SK-N-SH (cell line): ENCODE measurements around the gene TTC23. TPM values are rescaled to one million over a fixed set of nuclear protein-coding genes. Genes with fewer than 3 reads are reported as not detected.

Experiments used
- CTCF ChIA-PET: fragments of 300-600, 350-600 bp; formaldehyde crosslinking; extraction: SDS; loops from one replicate; lab custom pipeline; 2021; lab: Yijun Ruan, JAX
- POLR2A ChIA-PET: fragments of 350-600 bp; sonication (Branson Sonifier 250); formaldehyde crosslinking; extraction: SDS; loops from one replicate; lab custom pipeline; 2020; ENCODE audit warnings: antibody characterized with exemption, inconsistent platforms; lab: Yijun Ruan, JAX
- DNase-seq: peaks from one replicate; pipeline ENCODE4 v3.0.0; 2012
- H2AFZ ChIP-seq: fragments of 200-600 bp; sonication (generic); 2 replicates; pipeline ENCODE4 v1.8.1; 2016; ENCODE audit warnings: antibody characterized with exemption, mild to moderate bottlenecking, low read depth
- H3F3A ChIP-seq: fragments of 200-600 bp; sonication (generic); replicated peaks from 2 replicates; pipeline ENCODE3; 2016; ENCODE audit warnings: antibody characterized with exemption, mild to moderate bottlenecking; ENCODE audit not compliant: insufficient read depth
- H3K27ac ChIP-seq, 2 experiments: fragments of 200-500 bp in 1 of 2; fragments of 200-600 bp in 1 of 2; sonication (Bioruptor generic) in 1 of 2; sonication (generic), shearing (Covaris generic) in 1 of 2; 2 replicates each; pipeline versions ENCODE4 v1.5.1 to v1.6.1; 2014 to 2016; ENCODE audit warnings: low read depth in 2 of 2, inconsistent platforms in 1 of 2, low read length in 1 of 2, mild to moderate bottlenecking in 1 of 2, mixed read lengths in 1 of 2
- H3K27me3 ChIP-seq: fragments of 200-600 bp; sonication (generic), shearing (Covaris generic); 2 replicates; pipeline ENCODE4 v1.6.1; 2016; ENCODE audit warnings: mixed run types; ENCODE audit not compliant: insufficient read depth
- H3K36me3 ChIP-seq, 2 experiments: fragments of 200-500 bp in 1 of 2; fragments of 200-600 bp in 1 of 2; sonication (Bioruptor generic) in 1 of 2; sonication (generic) in 1 of 2; replicated peaks in 1 of 2; 2 replicates each; pipeline versions ENCODE3 to v1.5.1; 2014 to 2016; ENCODE audit warnings: low read length in 1 of 2, mild to moderate bottlenecking in 1 of 2; ENCODE audit not compliant: insufficient read depth in 2 of 2, control insufficient read depth in 1 of 2
- H3K4me1 ChIP-seq, 2 experiments: fragments of 200-500 bp in 1 of 2; fragments of 200-600 bp in 1 of 2; sonication (Bioruptor generic) in 1 of 2; sonication (generic), shearing (Covaris generic) in 1 of 2; 2 replicates each; pipeline versions ENCODE4 v1.5.1 to v1.6.1; 2014 to 2016; ENCODE audit warnings: low read depth in 1 of 2, low read length in 1 of 2, mixed run types in 1 of 2; ENCODE audit not compliant: insufficient read depth in 2 of 2, control insufficient read depth in 1 of 2
- H3K4me2 ChIP-seq: fragments of 200-600 bp; sonication (generic), shearing (Covaris generic); 2 replicates; pipeline ENCODE4 v1.6.1; 2017; ENCODE audit warnings: mixed run types
- H3K4me3 ChIP-seq, 2 experiments: fragments of 200-500 bp in 1 of 2; fragments of 200-600 bp in 1 of 2; sonication (Bioruptor generic) in 1 of 2; sonication (generic), shearing (Covaris generic) in 1 of 2; 2 replicates each; pipeline versions ENCODE4 v1.5.1 to v1.8.1; 2014 to 2016; ENCODE audit warnings: low read depth in 2 of 2, inconsistent platforms in 1 of 2, low read length in 1 of 2, mild to moderate bottlenecking in 1 of 2, mixed read lengths in 1 of 2, moderate library complexity in 1 of 2
- H3K79me2 ChIP-seq: fragments of 200-600 bp; sonication (generic); 2 replicates; pipeline ENCODE4 v1.8.1; 2017; ENCODE audit warnings: mild to moderate bottlenecking; ENCODE audit not compliant: insufficient read depth
- H3K9ac ChIP-seq: fragments of 200-600 bp; sonication (generic); 2 replicates; pipeline ENCODE4 v1.6.1; 2017; ENCODE audit warnings: mixed run types
- H3K9me2 ChIP-seq: fragments of 200-600 bp; sonication (generic); 2 replicates; pipeline ENCODE4 v1.6.1; 2017; ENCODE audit warnings: mixed run types
- H3K9me3 ChIP-seq: fragments of 200-600 bp; sonication (generic); 2 replicates; pipeline ENCODE4 v1.6.1; 2017; ENCODE audit warnings: mixed run types, mild to moderate bottlenecking, moderate library complexity
- H4K20me1 ChIP-seq: fragments of 200-600 bp; sonication (generic); 2 replicates; pipeline ENCODE4 v1.6.1; 2017; ENCODE audit warnings: mild to moderate bottlenecking, mixed run types; ENCODE audit not compliant: insufficient read depth
- CHD2 ChIP-seq: fragments of 150-350 bp; IDR thresholded peaks from 2 replicates; pipeline ENCODE4 v1.6.1; 2018; ENCODE audit warnings: low read length; ENCODE audit not compliant: partially characterized antibody
- FOXJ3 ChIP-seq: sonication (generic); formaldehyde crosslinking; IDR thresholded peaks from 2 replicates; pipeline ENCODE4 v1.5.1; 2020; ENCODE audit warnings: mild to moderate bottlenecking, missing genetic modification reagents
- FOXM1 ChIP-seq: IDR thresholded peaks from 2 replicates; pipeline ENCODE4 v1.4.0; 2012; ENCODE audit warnings: low read depth, mild to moderate bottlenecking
- GATA2 ChIP-seq: sonication (generic); formaldehyde crosslinking; IDR thresholded peaks from 2 replicates; pipeline ENCODE4 v1.5.0; 2020; ENCODE audit warnings: mild to moderate bottlenecking, missing genetic modification reagents
- IRF3 ChIP-seq: fragments of 150-350 bp; IDR thresholded peaks from 2 replicates; pipeline ENCODE4 v1.6.1; 2016; ENCODE audit warnings: mild to moderate bottlenecking, low read depth, low read length
- JUND ChIP-seq: IDR thresholded peaks from 2 replicates; pipeline ENCODE4 v1.4.0; 2012
- MAX ChIP-seq: IDR thresholded peaks from 2 replicates; pipeline ENCODE4 v1.4.0; 2012; ENCODE audit warnings: low read depth
- MXI1 ChIP-seq: IDR thresholded peaks from 2 replicates; pipeline ENCODE4 v1.6.1; 2012; ENCODE audit warnings: mild to moderate bottlenecking, low read depth, low read length, improper control_type of control experiment
- NRF1 ChIP-seq: IDR thresholded peaks from 2 replicates; pipeline ENCODE4 v1.6.1; 2012; ENCODE audit warnings: low read depth, mild to moderate bottlenecking, low read length
- PBX3 ChIP-seq: IDR thresholded peaks from 2 replicates; pipeline ENCODE4; 2012
- POLR2AphosphoS5 ChIP-seq: IDR thresholded peaks from 2 replicates; pipeline ENCODE4 v1.6.1; 2012; ENCODE audit warnings: low read depth, low read length
- RAD21 ChIP-seq: IDR thresholded peaks from 2 replicates; pipeline ENCODE4 v1.6.1; 2012; ENCODE audit warnings: mild to moderate bottlenecking, low read length
- RCOR1 ChIP-seq: fragments of 150-350 bp; IDR thresholded peaks from 2 replicates; pipeline ENCODE4 v1.6.1; 2017; ENCODE audit warnings: antibody characterized with exemption, low read length
- TAF1 ChIP-seq: IDR thresholded peaks from 2 replicates; pipeline ENCODE4 v1.6.1; 2012; ENCODE audit warnings: low read depth, mild to moderate bottlenecking, low read length, moderate library complexity, borderline replicate concordance
- TCF12 ChIP-seq: IDR thresholded peaks from 2 replicates; pipeline ENCODE4 v1.4.0; 2012
- TEAD4 ChIP-seq: IDR thresholded peaks from 2 replicates; pipeline ENCODE4 v1.4.0; 2012; ENCODE audit warnings: mild to moderate bottlenecking, borderline replicate concordance; ENCODE audit not compliant: insufficient read depth
- USF1 ChIP-seq: IDR thresholded peaks from 2 replicates; pipeline ENCODE4 v1.4.0; 2012; ENCODE audit warnings: low read depth, borderline replicate concordance
- USF2 ChIP-seq: fragments of 150-350 bp; IDR thresholded peaks from 2 replicates; pipeline ENCODE4 v1.6.1; 2017; ENCODE audit warnings: antibody characterized with exemption, low read length, low read depth, borderline replicate concordance
- YY1 ChIP-seq: IDR thresholded peaks from 2 replicates; pipeline ENCODE4 v1.4.0; 2012; ENCODE audit warnings: low read depth, mild to moderate bottlenecking
- WGBS: methylation state at CpG from one replicate; pipeline ENCODE4 v1.1.6; 2017; ENCODE audit warnings: low lambda C conversion rate; 5-methylcytosine and 5-hydroxymethylcytosine counted together
- polyA plus RNA-seq, 3 experiments: library from polyadenylated mRNA; depleted of rRNA; stranded (reverse); fragments of >200 nt; gene quantifications; 2 replicates each; pipeline ENCODE4 v1.2.3, GENCODE V29; 2012

The TTC23 gene
- polyA plus RNA-seq, 1 of the 3 experiments (the other 2 are of a cell fraction) = 0.79 TPM

- WGBS = 32% methylated on average over 4 of the region's 116 CpGs
- ChIA-PET POLR2A (interaction anchor here (0.9 kb wide), 1 partner anchor 18 kb away, joined by 3 read pairs; no protein-coding TSS in a partner anchor), CTCF (interaction anchor here (0.6 to 12.3 kb wide), 37 partner anchors 9 to 650 kb away, joined by 3 to 149 read pairs (median 4); partner anchors contain the start of gene LRRC28)
- Histone ChIP-seq H2AFZ (peak overlapping the region; percentile 82; the same call in 1 of the 2 replicates), H3F3A (no peaks in the 10 kb centered on the region), H3K9me3 (no peaks in the 10 kb centered on the region), H3K9ac (no peak overlapping the region; the same call in 1 of the 2 replicates), H3K4me1 (peaks cover 0 to 10% of the 10 kb centered on the region in 2 experiments; a peak in 2 of 4 replicates), H3K27me3 (no peaks in the 10 kb centered on the region), H4K20me1 (no peaks in the 10 kb centered on the region), H3K4me2 (peak overlapping the region; percentile 82), H3K4me3 (peak overlapping the region; percentile 61 to 62), H3K36me3 (no peaks in the 10 kb centered on the region), H3K9me2 (no peaks in the 10 kb centered on the region), H3K79me2 (no peaks in the 10 kb centered on the region; the same call in 1 of the 2 replicates), H3K27ac (peak overlapping the region in 1 of 2 experiments; percentile 75; a peak in 1 of 4 replicates)
- peak; percentile 46 for TF ChIP-seq NRF1
- TF ChIP-seq CHD2 = no peak
- TF ChIP-seq RCOR1 = no peak
- peak; percentile 12; the same call in 1 of the 2 replicates for TF ChIP-seq MAX
- peak; percentile 24; the same call in 1 of the 2 replicates for TF ChIP-seq RAD21
- DNase-seq = peak; percentile 79
Observed at GRCh38 chr15:99105514-99106341, 143.7 kb downstream of the TTC23 start.

GRCh38 chr15:99104788-99105513 is 144.4 kb downstream of the TTC23 start, which contains the start of gene SYNM:
TSS of gene SYNM (plus strand) at chr15:99105080. CDS start at chr15:99105200, 120 bp downstream.
- H3K4me2 ChIP-seq = peak within 1 kb of the TSS; percentile 82
- H2AFZ ChIP-seq = peak within 1 kb of the TSS; percentile 82; the same call in 1 of the 2 replicates
- ChIA-PET CTCF (interaction anchor here (0.7 to 12.3 kb wide), 34 partner anchors 9 to 651 kb away, joined by 3 to 149 read pairs (median 4); partner anchors contain the start of gene LRRC28), POLR2A (interaction anchor here (0.9 kb wide), 1 partner anchor 18 kb away, joined by 3 read pairs; no protein-coding TSS in a partner anchor)
- H3F3A ChIP-seq = no peaks in the 10 kb centered on the region
- H3K4me3 ChIP-seq = peak within 1 kb of the TSS; percentile 61 to 62
- H3K36me3 ChIP-seq = no peaks in the 10 kb centered on the region
- no peaks in the 10 kb centered on the region for H3K9me2 ChIP-seq
- peak; percentile 98 for DNase-seq
- H3K4me1 ChIP-seq = peaks cover 0 to 10% of the 10 kb centered on the region in 2 experiments; a peak in 2 of 4 replicates
- no peaks in the 10 kb centered on the region for H4K20me1 ChIP-seq
- H3K27me3 ChIP-seq = no peaks in the 10 kb centered on the region
- H3K9me3 ChIP-seq = no peaks in the 10 kb centered on the region
- WGBS = 0% methylated on average over 18 of the region's 91 CpGs
- peak within 1 kb of the TSS; percentile 43; the same call in 1 of the 2 replicates for H3K9ac ChIP-seq
- no peaks in the 10 kb centered on the region; the same call in 1 of the 2 replicates for H3K79me2 ChIP-seq
- H3K27ac ChIP-seq = peak within 1 kb of the TSS in 1 of 2 experiments; percentile 75; a peak in 2 of 4 replicates
- TF ChIP-seq GATA2 (CRISPR knock-in tag) (no peak), TCF12 (no peak), MAX (0 out of 2 replicates have a peak, but pooled peaks have one; percentile 14), CHD2 (peak; percentile 49), FOXJ3 (CRISPR knock-in tag) (no peak), JUND (no peak), POLR2AphosphoS5 (peak; percentile 64; the same call in 1 of the 2 replicates), PBX3 (no peak), RCOR1 (peak; percentile 68), TAF1 (no peak), MXI1 (no peak; the same call in 1 of the 2 replicates), USF2 (no peak), YY1 (no peak), FOXM1 (no peak), IRF3 (0 out of 2 replicates have a peak, but pooled peaks have one; percentile 20), USF1 (no peak), NRF1 (no peak), TEAD4 (no peak)
